Measurements from ENCODE around the gene DIP2C.
A peak's percentile ranks its signal among the peaks of the same experiment; 100 is the strongest.

The DIP2C gene

GRCh38 chr10:511101-511848 is 178.2 kb downstream of the DIP2C start:
- H3K36me3 Mint-ChIP-seq (ENCODE audit: low read depth), result no peaks in the 10 kb centered on the region
- H3K4me1 Mint-ChIP-seq, result peaks cover 10% of the 10 kb centered on the region
- DNase-seq (peak; percentile 89), ATAC-seq (peak; percentile 83)
- no peak overlapping the region for H3K27ac Mint-ChIP-seq
- H3K9me3 Mint-ChIP-seq, result no peaks in the 10 kb centered on the region
- H3K4me3 Mint-ChIP-seq, result no peak overlapping the region
- H3K27me3 Mint-ChIP-seq, result peaks cover 4% of the 10 kb centered on the region

GRCh38 chr10:510415-510881 is 179.0 kb downstream of the DIP2C start:
- no peak overlapping the region for H3K27ac Mint-ChIP-seq
- H3K4me3 Mint-ChIP-seq, result no peak overlapping the region
- ATAC-seq (no peak), DNase-seq (no peak)
- no peaks in the 10 kb centered on the region for H3K36me3 Mint-ChIP-seq (ENCODE audit: low read depth)
- peaks cover 10% of the 10 kb centered on the region for H3K4me1 Mint-ChIP-seq
- peaks cover 4% of the 10 kb centered on the region for H3K27me3 Mint-ChIP-seq
- H3K9me3 Mint-ChIP-seq, result no peaks in the 10 kb centered on the region

- no peak overlapping the region for H3K4me3 Mint-ChIP-seq
- peaks cover 10% of the 10 kb centered on the region for H3K4me1 Mint-ChIP-seq
- DNase-seq (no peak), ATAC-seq (no peak)
- H3K27me3 Mint-ChIP-seq, result peaks cover 4% of the 10 kb centered on the region
- no peaks in the 10 kb centered on the region for H3K9me3 Mint-ChIP-seq
- H3K27ac Mint-ChIP-seq, result no peak overlapping the region
- H3K36me3 Mint-ChIP-seq (ENCODE audit: low read depth), result no peaks in the 10 kb centered on the region
Measured at GRCh38 chr10:509361-510102, 179.9 kb downstream of the DIP2C start.

- H3K27ac Mint-ChIP-seq, result no peak overlapping the region
Measured at GRCh38 chr10:508726-509125, 180.7 kb downstream of the DIP2C start.

GRCh38 chr10:507908-508444 is 181.5 kb downstream of the DIP2C start:
- Mint-ChIP-seq H3K9me3 (no peaks in the 10 kb centered on the region), H3K4me3 (no peak overlapping the region), H3K27ac (no peak overlapping the region), H3K36me3 (ENCODE audit: low read depth) (no peaks in the 10 kb centered on the region), H3K27me3 (peaks cover 4% of the 10 kb centered on the region), H3K4me1 (peaks cover 10% of the 10 kb centered on the region)
- DNase-seq, result no peak
- ATAC-seq, result no peak

More at GRCh38 chr10:508726-509125, 180.7 kb downstream of the DIP2C start:
- peaks cover 10% of the 10 kb centered on the region for H3K4me1 Mint-ChIP-seq
- ATAC-seq, result no peak
- no peaks in the 10 kb centered on the region for H3K9me3 Mint-ChIP-seq
- H3K4me3 Mint-ChIP-seq, result no peak overlapping the region
- no peak for DNase-seq
- no peaks in the 10 kb centered on the region for H3K36me3 Mint-ChIP-seq (ENCODE audit: low read depth)
- peaks cover 4% of the 10 kb centered on the region for H3K27me3 Mint-ChIP-seq

- ATAC-seq, result no peak
- Mint-ChIP-seq H3K36me3 (ENCODE audit: low read depth) (no peaks in the 10 kb centered on the region), H3K27me3 (peaks cover 4% of the 10 kb centered on the region), H3K4me1 (peaks cover 10% of the 10 kb centered on the region), H3K9me3 (no peaks in the 10 kb centered on the region), H3K4me3 (no peak overlapping the region), H3K27ac (no peak overlapping the region)
- DNase-seq, result no peak
Measured at GRCh38 chr10:507355-507699, 182.1 kb downstream of the DIP2C start.

GRCh38 chr10:506451-507354 is 182.8 kb downstream of the DIP2C start:
- DNase-seq, result no peak
- H3K9me3 Mint-ChIP-seq, result no peaks in the 10 kb centered on the region
- ATAC-seq, result no peak

GRCh38 chr10:505419-505818 is 184.0 kb downstream of the DIP2C start:
- Mint-ChIP-seq H3K27me3 (peaks cover 2% of the 10 kb centered on the region), H3K4me3 (no peak overlapping the region), H3K36me3 (ENCODE audit: low read depth) (no peaks in the 10 kb centered on the region), H3K27ac (no peak overlapping the region), H3K9me3 (no peaks in the 10 kb centered on the region), H3K4me1 (peaks cover 9% of the 10 kb centered on the region)
- ATAC-seq (no peak), DNase-seq (no peak)

More at GRCh38 chr10:506451-507354, 182.8 kb downstream of the DIP2C start:
- no peak overlapping the region for H3K4me3 Mint-ChIP-seq
- H3K4me1 Mint-ChIP-seq, result peaks cover 10% of the 10 kb centered on the region
- peaks cover 4% of the 10 kb centered on the region for H3K27me3 Mint-ChIP-seq
- no peak overlapping the region for H3K27ac Mint-ChIP-seq
- H3K36me3 Mint-ChIP-seq (ENCODE audit: low read depth), result no peaks in the 10 kb centered on the region

GRCh38 chr10:504806-505205 is 184.7 kb downstream of the DIP2C start:
- H3K9me3 Mint-ChIP-seq, result no peaks in the 10 kb centered on the region
- H3K27me3 Mint-ChIP-seq, result peaks cover 2% of the 10 kb centered on the region
- DNase-seq, result no peak
- H3K27ac Mint-ChIP-seq, result no peak overlapping the region
- H3K4me3 Mint-ChIP-seq, result no peak overlapping the region
- no peaks in the 10 kb centered on the region for H3K36me3 Mint-ChIP-seq (ENCODE audit: low read depth)
- ATAC-seq, result no peak
- peaks cover 9% of the 10 kb centered on the region for H3K4me1 Mint-ChIP-seq

- ATAC-seq, result no peak
- Mint-ChIP-seq H3K4me3 (no peak overlapping the region), H3K9me3 (no peaks in the 10 kb centered on the region), H3K27ac (no peak overlapping the region), H3K27me3 (peaks cover 2% of the 10 kb centered on the region), H3K36me3 (ENCODE audit: low read depth) (no peaks in the 10 kb centered on the region), H3K4me1 (peaks cover 9% of the 10 kb centered on the region)
- no peak for DNase-seq
Measured at GRCh38 chr10:504121-504611, 185.3 kb downstream of the DIP2C start.

- DNase-seq (no peak), ATAC-seq (no peak)
- H3K9me3 Mint-ChIP-seq, result no peaks in the 10 kb centered on the region
- H3K36me3 Mint-ChIP-seq (ENCODE audit: low read depth), result no peaks in the 10 kb centered on the region
- no peaks in the 10 kb centered on the region for H3K27me3 Mint-ChIP-seq
- no peak overlapping the region for H3K4me3 Mint-ChIP-seq
- peaks cover 9% of the 10 kb centered on the region for H3K4me1 Mint-ChIP-seq
- no peak overlapping the region for H3K27ac Mint-ChIP-seq
Measured at GRCh38 chr10:501596-501995, 187.9 kb downstream of the DIP2C start.

GRCh38 chr10:500876-501275 is 188.6 kb downstream of the DIP2C start:
- Mint-ChIP-seq H3K27me3 (no peaks in the 10 kb centered on the region), H3K4me3 (no peak overlapping the region), H3K4me1 (peaks cover 9% of the 10 kb centered on the region), H3K27ac (no peak overlapping the region), H3K36me3 (ENCODE audit: low read depth) (no peaks in the 10 kb centered on the region), H3K9me3 (no peaks in the 10 kb centered on the region)
- no peak for DNase-seq
- no peak for ATAC-seq

GRCh38 chr10:499991-500390 is 189.5 kb downstream of the DIP2C start:
- no peaks in the 10 kb centered on the region for H3K27me3 Mint-ChIP-seq
- no peak overlapping the region for H3K27ac Mint-ChIP-seq
- ATAC-seq (no peak), DNase-seq (no peak)
- H3K36me3 Mint-ChIP-seq (ENCODE audit: low read depth), result no peaks in the 10 kb centered on the region
- H3K4me1 Mint-ChIP-seq, result peaks cover 9% of the 10 kb centered on the region
- no peaks in the 10 kb centered on the region for H3K9me3 Mint-ChIP-seq
- no peak overlapping the region for H3K4me3 Mint-ChIP-seq

GRCh38 chr10:498760-499435 is 190.6 kb downstream of the DIP2C start:
- no peak overlapping the region for H3K27ac Mint-ChIP-seq
- H3K36me3 Mint-ChIP-seq (ENCODE audit: low read depth), result no peaks in the 10 kb centered on the region
- ATAC-seq (no peak), DNase-seq (no peak)
- no peak overlapping the region for H3K4me3 Mint-ChIP-seq
- no peaks in the 10 kb centered on the region for H3K27me3 Mint-ChIP-seq
- H3K4me1 Mint-ChIP-seq, result peaks cover 9% of the 10 kb centered on the region
- no peaks in the 10 kb centered on the region for H3K9me3 Mint-ChIP-seq
